Smooth muscle cell of the brain vasculature (primary cell): ENCODE measurements around the gene TAS1R3.

Source experiments
- DNase-seq: peaks from one replicate; pipeline ENCODE4 v3.0.0-alpha.2; 2012; ENCODE audit warnings: low read depth, low spot score

The TAS1R3 gene

GRCh38 chr1:1370771-1371300, 39.8 kb downstream of the TAS1R3 start:
- DNase-seq: no peak

- DNase-seq: no peak
These were observed 40.3 kb downstream of the TAS1R3 start for GRCh38 chr1:1371364-1371745.

- no peak for DNase-seq
These were observed 40.9 kb downstream of the TAS1R3 start for GRCh38 chr1:1371746-1372711.

- no peak for DNase-seq
These were observed 42.2 kb downstream of the TAS1R3 start for GRCh38 chr1:1373051-1373814.

GRCh38 chr1:1373815-1374588, 42.9 kb downstream of the TAS1R3 start:
- no peak for DNase-seq

- DNase-seq: no peak
These were observed 43.5 kb downstream of the TAS1R3 start for GRCh38 chr1:1374589-1374928.

GRCh38 chr1:1374929-1375662, 44.0 kb downstream of the TAS1R3 start, which contains the start of gene AURKAIP1:
TSS of gene AURKAIP1 (minus strand) at chr1:1375207. CDS start at chr1:1374756, 451 bp downstream.
- peak; percentile 100 for DNase-seq

GRCh38 chr1:1376551-1377226, 45.6 kb downstream of the TAS1R3 start:
- no peak for DNase-seq

- no peak for DNase-seq
These were observed 46.6 kb downstream of the TAS1R3 start for GRCh38 chr1:1377540-1378205.

GRCh38 chr1:1380860-1381259, 49.8 kb downstream of the TAS1R3 start:
- no peak for DNase-seq

GRCh38 chr1:1381294-1381693, 50.2 kb downstream of the TAS1R3 start:
- no peak for DNase-seq
